Measurements from ENCODE around the gene RNF10.

The RNF10 gene

GRCh38 chr12:120618954-120619615 lies 84.9 kb downstream of the RNF10 start:
- no peak for DNase-seq

- no peak for DNase-seq
Observed at GRCh38 chr12:120620624-120621023, 86.5 kb downstream of the RNF10 start.

GRCh38 chr12:120625557-120626419 lies 91.6 kb downstream of the RNF10 start:
- peak; percentile 39 for DNase-seq
